Ishikawa (cell line): Measurements from ENCODE around the gene SPACA6.

Source experiments
- CEBPB ChIP-seq: IDR thresholded peaks from 2 replicates; pipeline ENCODE4 v1.6.1; 2012
- CREB1 ChIP-seq: IDR thresholded peaks from 2 replicates; pipeline ENCODE4 v1.6.1; 2012; ENCODE audit warnings: low read depth
- EGR1 ChIP-seq: IDR thresholded peaks from 2 replicates; pipeline ENCODE4 v1.6.1; 2012
- EP300 ChIP-seq: IDR thresholded peaks from 2 replicates; pipeline ENCODE4 v1.6.1; 2012; ENCODE audit warnings: borderline replicate concordance
- FOXM1 ChIP-seq: IDR thresholded peaks from 2 replicates; pipeline ENCODE4 v1.6.1; 2012; ENCODE audit warnings: low read depth, borderline replicate concordance
- NFIC ChIP-seq: IDR thresholded peaks from 2 replicates; pipeline ENCODE4 v1.6.1; 2012
- RAD21 ChIP-seq: IDR thresholded peaks from 2 replicates; pipeline ENCODE4 v1.6.1; 2012; ENCODE audit warnings: low read depth
- TAF1 ChIP-seq: IDR thresholded peaks from 2 replicates; pipeline ENCODE4 v1.6.1; 2012; ENCODE audit warnings: low read depth, mild to moderate bottlenecking
- TCF12 ChIP-seq: IDR thresholded peaks from 2 replicates; pipeline ENCODE4 v1.6.1; 2012; ENCODE audit warnings: low read depth
- TEAD4 ChIP-seq: IDR thresholded peaks from 2 replicates; pipeline ENCODE4 v1.6.1; 2012
- YY1 ChIP-seq: IDR thresholded peaks from 2 replicates; pipeline ENCODE4 v1.6.1; 2012; ENCODE audit warnings: low read depth
- ZBTB7A ChIP-seq: IDR thresholded peaks from 2 replicates; pipeline ENCODE4 v1.6.1; 2012; ENCODE audit warnings: low read depth
- TF ChIP-seq, protein P1 (sequence below): IDR thresholded peaks from 2 replicates; pipeline ENCODE4 v1.6.1; 2012
- TF ChIP-seq, protein P2 (sequence below): IDR thresholded peaks from 2 replicates; pipeline ENCODE4 v1.6.1; 2012
- TF ChIP-seq, protein P3 (sequence below): IDR thresholded peaks from 2 replicates; pipeline ENCODE4 v1.6.1; 2012; ENCODE audit warnings: low read depth, mild to moderate bottlenecking

SPACA6 gene

DNA sequence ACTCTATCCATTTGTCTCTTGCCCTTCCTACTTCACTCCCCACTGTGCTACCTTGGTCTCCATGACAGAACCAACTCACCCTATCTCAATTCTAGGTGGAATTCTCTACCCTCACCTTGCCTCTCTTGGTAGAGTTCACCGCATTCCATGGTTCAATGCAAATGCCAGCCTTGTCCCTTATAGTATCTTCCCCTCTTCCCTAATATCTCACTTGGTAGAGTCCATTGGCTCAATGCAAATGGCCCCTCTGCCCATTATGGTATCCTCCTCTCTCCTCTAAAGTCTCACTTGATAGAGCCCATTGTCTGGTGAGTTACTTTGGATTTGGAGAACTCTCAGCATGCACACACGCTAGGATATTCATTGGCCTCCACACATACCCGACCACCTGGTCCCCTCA lies 22.7 kb downstream of the SPACA6 start:
- TF ChIP-seq ZBTB7A (no peak), TEAD4 (no peak), EGR1 (no peak), TCF12 (no peak), YY1 (no peak), EP300 (no peak), RAD21 (no peak), CREB1 (no peak), FOXM1 (no peak), NFIC (no peak), CEBPB (no peak), TAF1 (no peak)
- TF ChIP-seq, protein P1, sequence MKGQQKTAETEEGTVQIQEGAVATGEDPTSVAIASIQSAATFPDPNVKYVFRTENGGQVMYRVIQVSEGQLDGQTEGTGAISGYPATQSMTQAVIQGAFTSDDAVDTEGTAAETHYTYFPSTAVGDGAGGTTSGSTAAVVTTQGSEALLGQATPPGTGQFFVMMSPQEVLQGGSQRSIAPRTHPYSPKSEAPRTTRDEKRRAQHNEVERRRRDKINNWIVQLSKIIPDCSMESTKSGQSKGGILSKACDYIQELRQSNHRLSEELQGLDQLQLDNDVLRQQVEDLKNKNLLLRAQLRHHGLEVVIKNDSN = no peak
- TF ChIP-seq, protein P2, sequence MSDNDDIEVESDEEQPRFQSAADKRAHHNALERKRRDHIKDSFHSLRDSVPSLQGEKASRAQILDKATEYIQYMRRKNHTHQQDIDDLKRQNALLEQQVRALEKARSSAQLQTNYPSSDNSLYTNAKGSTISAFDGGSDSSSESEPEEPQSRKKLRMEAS = no peak
- TF ChIP-seq, protein P3, sequence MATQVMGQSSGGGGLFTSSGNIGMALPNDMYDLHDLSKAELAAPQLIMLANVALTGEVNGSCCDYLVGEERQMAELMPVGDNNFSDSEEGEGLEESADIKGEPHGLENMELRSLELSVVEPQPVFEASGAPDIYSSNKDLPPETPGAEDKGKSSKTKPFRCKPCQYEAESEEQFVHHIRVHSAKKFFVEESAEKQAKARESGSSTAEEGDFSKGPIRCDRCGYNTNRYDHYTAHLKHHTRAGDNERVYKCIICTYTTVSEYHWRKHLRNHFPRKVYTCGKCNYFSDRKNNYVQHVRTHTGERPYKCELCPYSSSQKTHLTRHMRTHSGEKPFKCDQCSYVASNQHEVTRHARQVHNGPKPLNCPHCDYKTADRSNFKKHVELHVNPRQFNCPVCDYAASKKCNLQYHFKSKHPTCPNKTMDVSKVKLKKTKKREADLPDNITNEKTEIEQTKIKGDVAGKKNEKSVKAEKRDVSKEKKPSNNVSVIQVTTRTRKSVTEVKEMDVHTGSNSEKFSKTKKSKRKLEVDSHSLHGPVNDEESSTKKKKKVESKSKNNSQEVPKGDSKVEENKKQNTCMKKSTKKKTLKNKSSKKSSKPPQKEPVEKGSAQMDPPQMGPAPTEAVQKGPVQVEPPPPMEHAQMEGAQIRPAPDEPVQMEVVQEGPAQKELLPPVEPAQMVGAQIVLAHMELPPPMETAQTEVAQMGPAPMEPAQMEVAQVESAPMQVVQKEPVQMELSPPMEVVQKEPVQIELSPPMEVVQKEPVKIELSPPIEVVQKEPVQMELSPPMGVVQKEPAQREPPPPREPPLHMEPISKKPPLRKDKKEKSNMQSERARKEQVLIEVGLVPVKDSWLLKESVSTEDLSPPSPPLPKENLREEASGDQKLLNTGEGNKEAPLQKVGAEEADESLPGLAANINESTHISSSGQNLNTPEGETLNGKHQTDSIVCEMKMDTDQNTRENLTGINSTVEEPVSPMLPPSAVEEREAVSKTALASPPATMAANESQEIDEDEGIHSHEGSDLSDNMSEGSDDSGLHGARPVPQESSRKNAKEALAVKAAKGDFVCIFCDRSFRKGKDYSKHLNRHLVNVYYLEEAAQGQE = no peak

DNA sequence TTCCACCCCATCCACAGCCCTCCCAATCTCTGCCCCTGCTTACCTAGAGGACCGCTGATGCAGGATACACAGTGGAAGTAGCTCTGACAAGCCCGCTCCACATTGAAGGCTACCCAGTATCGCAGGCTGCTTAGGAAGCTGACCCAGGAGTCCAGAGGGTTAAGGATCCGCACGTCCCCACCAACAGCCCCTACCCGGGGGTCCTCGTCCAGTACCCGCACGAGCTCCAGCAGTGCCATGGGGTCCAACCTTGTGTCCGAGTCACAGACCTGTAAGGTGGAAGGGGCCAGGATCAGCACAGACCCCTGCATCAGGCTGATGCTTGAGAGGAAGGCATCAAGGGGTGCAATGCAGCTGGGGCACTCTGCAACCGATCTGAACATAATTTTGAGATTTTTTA lies 23.8 kb downstream of the SPACA6 start:
- TF ChIP-seq, protein P2 = no peak
- TF ChIP-seq ZBTB7A = no peak

DNA sequence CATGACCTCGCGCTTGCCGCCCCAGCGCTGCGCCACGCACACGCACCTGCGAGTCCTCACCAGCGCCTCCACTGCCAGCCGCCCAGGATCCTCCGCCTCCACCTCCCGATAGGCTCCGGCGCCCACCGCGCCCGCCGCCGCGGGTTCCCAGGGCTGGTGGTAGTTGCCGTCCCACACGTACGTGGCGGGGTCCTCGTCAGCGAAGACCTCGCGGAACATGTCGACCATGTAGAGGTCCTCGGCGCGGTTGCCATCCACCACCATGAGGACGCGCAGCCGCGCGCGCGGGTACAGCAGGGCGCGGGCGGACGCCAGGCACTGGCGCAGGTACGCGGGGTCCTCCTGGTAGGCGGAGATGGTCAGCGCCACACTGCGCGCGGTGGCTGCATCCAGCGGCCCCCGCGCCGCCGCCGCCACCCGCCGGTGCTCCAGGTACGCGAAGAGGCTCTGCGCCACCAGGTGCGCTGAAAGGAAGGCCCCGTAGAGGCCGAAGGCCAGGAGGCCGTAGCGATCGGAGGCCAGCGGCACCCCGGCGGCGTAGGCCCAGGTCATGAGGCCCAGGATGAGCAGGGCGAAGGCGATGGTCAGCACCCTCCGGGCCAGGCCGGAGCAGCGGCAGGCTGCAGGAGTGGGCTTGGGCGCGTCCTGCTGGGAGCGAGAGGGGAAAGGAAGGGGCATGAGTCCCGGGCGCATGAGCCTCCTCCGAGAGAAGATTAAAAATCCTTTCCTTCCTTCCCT lies 26.3 kb downstream of the SPACA6 start:
- TF ChIP-seq, protein P3 = no peak
- TF ChIP-seq TEAD4 (no peak), CEBPB (no peak), TCF12 (no peak), NFIC (no peak)
- TF ChIP-seq, protein P1 = no peak

DNA sequence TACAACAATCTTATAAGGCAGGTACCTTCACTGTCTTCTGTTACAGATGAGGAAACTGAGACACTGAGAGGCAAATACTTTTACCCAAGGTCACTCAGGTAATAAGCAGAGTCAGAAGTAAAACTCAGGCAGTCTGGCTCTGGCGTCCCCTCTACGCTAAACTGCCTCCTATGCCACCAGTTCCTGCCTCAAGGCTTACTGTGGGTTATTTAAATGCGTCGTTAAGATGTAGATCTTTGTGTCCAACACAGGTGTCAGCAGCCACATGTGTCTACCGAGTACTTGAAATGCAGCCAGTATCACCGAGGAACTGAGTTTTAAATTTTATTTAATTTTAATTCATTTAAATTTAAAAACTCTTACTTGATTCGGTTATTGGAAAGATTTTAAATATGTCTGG lies 28.8 kb downstream of the SPACA6 start:
- TF ChIP-seq NFIC (no peak), TEAD4 (no peak), RAD21 (no peak), TAF1 (no peak), EP300 (no peak), ZBTB7A (no peak), YY1 (no peak), TCF12 (no peak)
- TF ChIP-seq, protein P2 = no peak
- TF ChIP-seq, protein P3 = no peak

DNA sequence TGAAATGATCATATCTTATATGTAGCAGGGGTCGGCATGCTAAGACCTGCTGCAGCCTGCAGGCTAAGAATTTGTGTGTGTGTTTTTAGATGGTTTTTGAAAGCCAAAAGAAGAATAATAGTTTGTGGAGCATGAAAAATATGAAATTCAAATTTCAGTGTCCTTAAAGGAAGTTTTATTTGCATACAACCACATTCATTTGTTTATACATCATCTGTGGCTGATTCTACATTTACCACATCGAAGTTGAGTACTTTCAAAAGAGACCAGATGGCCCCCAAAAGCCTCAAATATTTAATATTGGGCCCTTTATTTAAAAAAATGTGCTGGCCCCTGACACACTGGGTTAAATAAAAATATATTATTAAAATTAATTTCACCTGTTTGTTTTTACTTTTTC lies 29.4 kb downstream of the SPACA6 start:
- no peak for TF ChIP-seq ZBTB7A
- TF ChIP-seq CEBPB = no peak
- no peak for TF ChIP-seq CREB1
- no peak for TF ChIP-seq RAD21
- TF ChIP-seq, protein P2 = no peak
- TF ChIP-seq TEAD4 = no peak
- TF ChIP-seq TAF1 = no peak
- TF ChIP-seq EGR1 = no peak
- no peak for TF ChIP-seq YY1
- no peak for TF ChIP-seq TCF12
- TF ChIP-seq NFIC = no peak
- TF ChIP-seq FOXM1 = no peak
- TF ChIP-seq, protein P3 = no peak
- TF ChIP-seq, protein P1 = no peak
- TF ChIP-seq EP300 = no peak
